ENCODE measurements around the gene RFLNA. TPM values are rescaled to one million over a fixed set of nuclear protein-coding genes. Genes with fewer than 3 reads are reported as not detected.

The RFLNA gene
- total and polyA plus RNA-seq, 11 donors: 0.06 to 0.63 (median 0.22) TPM; not detected in 5

DNA sequence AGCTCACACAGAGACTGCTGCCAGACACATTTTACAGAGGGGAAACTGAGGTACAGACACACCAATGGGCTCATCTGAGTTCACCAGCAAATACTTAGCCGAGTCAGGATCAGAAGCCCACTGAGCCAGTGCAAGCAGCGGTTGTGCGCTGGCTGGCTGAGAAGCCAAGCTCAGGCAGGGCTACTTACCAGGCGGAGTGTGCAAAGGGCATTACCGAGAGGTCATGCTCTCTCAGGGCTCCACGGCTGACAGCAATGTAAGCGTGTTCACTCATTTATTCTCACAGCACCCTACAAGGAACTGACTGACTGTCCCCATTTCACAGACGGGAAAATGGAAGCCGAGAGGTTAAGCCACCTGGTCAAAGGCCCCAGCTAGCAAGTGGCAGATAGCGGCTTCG lies 63.7 kb downstream of the RFLNA start:
- ATAC-seq (no peak), DNase-seq (no peak)
- H3K9me3 ChIP-seq: no peaks in the 10 kb centered on the region
- intact Hi-C loops (cut with DNase I): loop anchor here in 2 of 10 donors (10.0 kb wide), 2 partner anchors 46 to 406 kb away; no protein-coding TSS in a partner anchor
- TF ChIP-seq, protein P1, sequence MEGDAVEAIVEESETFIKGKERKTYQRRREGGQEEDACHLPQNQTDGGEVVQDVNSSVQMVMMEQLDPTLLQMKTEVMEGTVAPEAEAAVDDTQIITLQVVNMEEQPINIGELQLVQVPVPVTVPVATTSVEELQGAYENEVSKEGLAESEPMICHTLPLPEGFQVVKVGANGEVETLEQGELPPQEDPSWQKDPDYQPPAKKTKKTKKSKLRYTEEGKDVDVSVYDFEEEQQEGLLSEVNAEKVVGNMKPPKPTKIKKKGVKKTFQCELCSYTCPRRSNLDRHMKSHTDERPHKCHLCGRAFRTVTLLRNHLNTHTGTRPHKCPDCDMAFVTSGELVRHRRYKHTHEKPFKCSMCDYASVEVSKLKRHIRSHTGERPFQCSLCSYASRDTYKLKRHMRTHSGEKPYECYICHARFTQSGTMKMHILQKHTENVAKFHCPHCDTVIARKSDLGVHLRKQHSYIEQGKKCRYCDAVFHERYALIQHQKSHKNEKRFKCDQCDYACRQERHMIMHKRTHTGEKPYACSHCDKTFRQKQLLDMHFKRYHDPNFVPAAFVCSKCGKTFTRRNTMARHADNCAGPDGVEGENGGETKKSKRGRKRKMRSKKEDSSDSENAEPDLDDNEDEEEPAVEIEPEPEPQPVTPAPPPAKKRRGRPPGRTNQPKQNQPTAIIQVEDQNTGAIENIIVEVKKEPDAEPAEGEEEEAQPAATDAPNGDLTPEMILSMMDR (IDR thresholded peaks at IDR 0.05): no peak
- TF ChIP-seq POLR2A (IDR thresholded peaks at IDR 0.05): no peak
- peaks cover 0 to 90% (median 69%) of the 10 kb centered on the region in 9 donors for H3K36me3 ChIP-seq
- peak overlapping the region in 7 of 12 donors; percentile 4 to 87 (median 70) for H3K27ac ChIP-seq
- WGBS, 4 donors: 91 to 96% (median 92%) methylated on average over 10 to 11 of the region's 11 CpGs
- H3K4me3 ChIP-seq: no peak overlapping the region
- H3K4me1 ChIP-seq: peaks cover 15 to 56% (median 34%) of the 10 kb centered on the region in 12 donors
- H3K27me3 ChIP-seq: no peaks in the 10 kb centered on the region

DNA sequence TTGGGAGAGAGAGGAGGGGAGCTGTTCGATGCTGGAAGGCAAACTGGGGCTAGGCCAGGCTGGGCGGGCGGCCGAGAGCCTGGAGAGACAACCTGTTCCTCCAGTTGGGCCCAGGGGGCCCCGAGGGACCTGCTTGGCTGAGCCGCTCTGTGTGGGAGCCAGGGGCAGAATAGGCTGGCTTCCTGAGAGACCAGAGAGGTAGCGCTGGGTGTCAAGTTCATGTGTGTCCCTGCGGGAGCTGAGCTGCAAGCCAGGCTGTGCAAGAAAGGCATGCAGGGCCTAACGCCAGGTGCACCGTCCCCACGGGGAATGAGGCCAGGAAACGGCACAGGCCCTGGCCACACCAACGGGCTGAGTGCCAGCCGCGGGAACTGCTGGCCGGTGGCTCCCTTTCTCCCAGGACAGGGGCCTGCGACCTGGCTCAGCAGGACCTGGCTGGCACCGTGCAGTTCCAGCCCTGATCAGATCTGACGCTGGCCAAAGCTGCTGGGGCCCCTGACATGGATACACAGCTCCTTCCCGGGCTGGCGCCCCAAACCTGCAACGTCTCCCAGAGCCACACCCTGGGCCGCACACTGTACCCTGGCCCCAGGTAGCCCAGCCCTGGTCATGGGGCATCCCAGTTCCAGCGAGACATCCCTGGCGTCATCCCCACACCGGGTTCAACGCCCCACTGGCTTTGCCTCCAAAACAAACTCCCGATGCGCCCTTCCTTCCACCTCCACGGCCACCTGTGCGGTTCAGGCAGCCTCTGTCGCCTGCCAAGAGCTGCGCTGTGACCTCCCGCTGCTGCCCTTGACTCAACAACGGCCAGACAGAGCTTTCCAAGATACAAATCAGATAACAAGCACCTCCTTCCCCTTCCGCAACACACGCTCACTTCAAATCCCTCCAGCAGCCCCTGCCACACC lies 65.0 kb downstream of the RFLNA start:
- peak overlapping the region in 11 of 12 donors; percentile 44 to 87 (median 64) for H3K27ac ChIP-seq
- peaks cover 0 to 90% (median 56%) of the 10 kb centered on the region in 9 donors for H3K36me3 ChIP-seq
- DNase-seq (peak; percentile 85 to 95 (median 92)), ATAC-seq (peak; percentile 83 to 92 (median 90))
- H3K4me3 ChIP-seq: no peak overlapping the region
- H3K27me3 ChIP-seq: no peaks in the 10 kb centered on the region
- H3K4me1 ChIP-seq: peaks cover 15 to 68% (median 45%) of the 10 kb centered on the region in 12 donors
- 19 to 23% (median 20%) methylated on average over 32 to 37 of the region's 37 CpGs for WGBS, 4 donors
- no peak for TF ChIP-seq POLR2A (IDR thresholded peaks at IDR 0.05)
- TF ChIP-seq, protein P1 (IDR thresholded peaks at IDR 0.05): no peak
- H3K9me3 ChIP-seq: no peaks in the 10 kb centered on the region
- intact Hi-C loops (cut with DNase I): loop anchor here in 3 of 10 donors (10.0 kb wide), 2 partner anchors 45 to 405 kb away; no protein-coding TSS in a partner anchor

DNA sequence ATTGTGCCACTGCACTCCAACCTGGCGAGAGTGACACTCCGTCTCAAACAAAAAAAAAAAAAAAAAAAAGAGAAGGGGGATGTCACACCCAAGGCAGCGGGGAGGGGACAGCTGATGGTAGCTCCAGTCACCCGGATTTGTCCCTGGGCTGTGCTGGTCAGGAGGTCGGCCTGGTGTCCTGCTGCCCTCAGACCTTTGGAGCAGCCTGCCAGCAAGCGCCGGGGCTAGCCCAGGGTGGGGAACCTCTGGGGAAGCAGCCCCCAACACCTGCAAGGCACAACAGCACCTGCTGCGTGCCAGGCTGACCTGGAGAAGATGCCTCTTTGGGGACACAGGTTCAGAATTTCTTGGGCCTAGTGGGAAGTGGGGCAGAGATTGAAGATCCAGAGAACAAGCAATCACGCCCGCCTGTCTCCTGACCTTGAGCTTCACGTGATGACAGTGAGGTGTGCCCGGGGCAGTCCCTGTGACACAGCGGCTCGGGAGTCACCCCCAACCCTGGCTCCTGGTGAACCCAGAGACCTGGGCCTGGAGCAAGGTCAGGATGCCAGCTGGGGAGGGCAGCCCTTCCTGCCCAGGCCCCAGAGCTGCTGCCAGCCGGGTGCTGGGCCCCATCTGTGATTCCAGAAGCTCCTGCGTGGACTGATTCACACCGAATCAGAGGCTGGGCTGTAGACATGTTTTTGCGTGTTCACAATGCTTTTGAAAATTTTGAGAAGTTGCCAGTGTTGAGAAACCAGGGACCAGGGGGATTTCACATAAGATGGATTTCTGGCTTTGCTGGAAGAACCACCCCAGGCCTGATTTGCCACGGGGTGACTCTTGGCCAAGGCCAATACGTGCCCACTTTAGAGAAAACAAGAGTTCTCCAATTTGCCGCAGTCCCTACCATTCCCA lies 66.4 kb downstream of the RFLNA start:
- DNase-seq (no peak), ATAC-seq (no peak)
- Histone ChIP-seq H3K27me3 (no peaks in the 10 kb centered on the region), H3K27ac (peak overlapping the region in 8 of 12 donors; percentile 43 to 87 (median 74)), H3K36me3 (peaks cover 0 to 90% (median 48%) of the 10 kb centered on the region in 9 donors), H3K9me3 (no peaks in the 10 kb centered on the region), H3K4me1 (peaks cover 15 to 81% (median 53%) of the 10 kb centered on the region in 12 donors), H3K4me3 (no peak overlapping the region)
- WGBS, 4 donors: 65 to 76% (median 71%) methylated on average over 21 of the region's 21 CpGs
- no peak for TF ChIP-seq POLR2A (IDR thresholded peaks at IDR 0.05)
- TF ChIP-seq, protein P1 (IDR thresholded peaks at IDR 0.05): no peak
- intact Hi-C loops (cut with DNase I): loop anchor here in 1 of 10 donors (10.0 kb wide), 1 partner anchor 403 kb away; no protein-coding TSS in a partner anchor
